HEK293 (cell line): ENCODE results near the gene EFHC1.

Source experiments
- CTCF ChIA-PET: fragments of 350-600 bp; formaldehyde crosslinking; extraction: SDS; loops from one replicate; lab custom pipeline; 2021; ENCODE audit warnings: antibody characterized with exemption; lab: Yijun Ruan, JAX
- POLR2A ChIA-PET: fragments of 300-600 bp; formaldehyde crosslinking; extraction: SDS; loops from one replicate; lab custom pipeline; 2020; ENCODE audit warnings: antibody characterized with exemption, inconsistent platforms; lab: Yijun Ruan, JAX
- H3K27ac ChIP-seq: fragments of 200-500 bp; sonication (Bioruptor generic); 2 replicates; pipeline ENCODE4 v1.5.1; 2014; ENCODE audit warnings: low read depth, low read length, control low read depth, inconsistent platforms; ENCODE audit errors: extremely low read depth
- H3K36me3 ChIP-seq, 2 experiments: fragments of 200-500 bp in 1 of 2; sonication (Bioruptor generic) in 1 of 2; 1 replicate in 1 of 2; 2 replicates in 1 of 2; pipeline ENCODE4 v1.5.1; 2014 to 2017; ENCODE audit warnings: inconsistent platforms in 2 of 2, low read length in 2 of 2; ENCODE audit not compliant: control insufficient read depth in 2 of 2, insufficient read depth in 1 of 2
- H3K4me1 ChIP-seq: fragments of 200-500 bp; sonication (Bioruptor generic); 2 replicates; pipeline ENCODE4 v1.5.1; 2014; ENCODE audit warnings: mild to moderate bottlenecking, low read length, inconsistent platforms; ENCODE audit not compliant: control insufficient read depth, insufficient read depth
- H3K4me3 ChIP-seq: 2 replicates; pipeline ENCODE4 v1.5.1; 2011; ENCODE audit warnings: low read depth, mild to moderate bottlenecking, control low read depth, low read length, moderate library complexity
- H3K9me3 ChIP-seq: fragments of 200-500 bp; sonication (Bioruptor generic); 2 replicates; pipeline ENCODE4 v1.5.1; 2014; ENCODE audit warnings: low read depth, low read length, inconsistent platforms; ENCODE audit not compliant: control insufficient read depth, insufficient read depth
- FEZF1 ChIP-seq: fragments of 450-650 bp; formaldehyde crosslinking; IDR thresholded peaks from 2 replicates; pipeline ENCODE4 v1.5.1; 2016; ENCODE audit warnings: missing biosample characterization, missing genetic modification characterization
- MEIS1 ChIP-seq: sonication (generic); formaldehyde crosslinking; IDR thresholded peaks from 2 replicates; pipeline ENCODE4 v1.8.1; 2022; ENCODE audit warnings: missing genetic modification reagents, mild to moderate bottlenecking, borderline replicate concordance
- MZF1 ChIP-seq: fragments of 450-650 bp; formaldehyde crosslinking; IDR thresholded peaks from 2 replicates; pipeline ENCODE4 v1.5.1; 2017; ENCODE audit warnings: missing biosample characterization, missing genetic modification characterization, borderline replicate concordance
- OSR2 ChIP-seq: fragments of 450-650 bp; formaldehyde crosslinking; IDR thresholded peaks from 2 replicates; pipeline ENCODE4 v1.5.1; 2016; ENCODE audit warnings: missing biosample characterization, missing genetic modification characterization
- PRDM1 ChIP-seq: fragments of 450-650 bp; formaldehyde crosslinking; IDR thresholded peaks from 2 replicates; pipeline ENCODE4; 2016; ENCODE audit warnings: missing biosample characterization, missing genetic modification characterization
- SCRT2 ChIP-seq: fragments of 450-650 bp; formaldehyde crosslinking; IDR thresholded peaks from 2 replicates; pipeline ENCODE4 v1.5.1; 2016; ENCODE audit warnings: missing biosample characterization, missing genetic modification characterization
- SP7 ChIP-seq: fragments of 450-650 bp; formaldehyde crosslinking; IDR thresholded peaks from 2 replicates; pipeline ENCODE4 v1.5.1; 2016; ENCODE audit warnings: missing biosample characterization, missing genetic modification characterization
- ZBTB20 ChIP-seq: fragments of 450-650 bp; formaldehyde crosslinking; IDR thresholded peaks from 2 replicates; pipeline ENCODE4 v1.5.1; 2016; ENCODE audit warnings: missing biosample characterization, missing genetic modification characterization
- ZNF146 ChIP-seq: fragments of 450-650 bp; formaldehyde crosslinking; IDR thresholded peaks from 2 replicates; pipeline ENCODE4 v1.5.1; 2016; ENCODE audit warnings: missing biosample characterization, missing genetic modification characterization
- ZNF335 ChIP-seq: fragments of 450-650 bp; formaldehyde crosslinking; conservative IDR thresholded peaks from 2 replicates; pipeline ENCODE4 v1.5.1; 2016; ENCODE audit warnings: missing biosample characterization, missing genetic modification characterization
- ZNF426 ChIP-seq: fragments of 450-650 bp; formaldehyde crosslinking; IDR thresholded peaks from 2 replicates; pipeline ENCODE4 v1.5.1; 2017; ENCODE audit warnings: missing biosample characterization, missing genetic modification characterization, mild to moderate bottlenecking, inconsistent platforms, moderate library complexity
- ZNF560 ChIP-seq: fragments of 450-650 bp; formaldehyde crosslinking; IDR thresholded peaks from 2 replicates; pipeline ENCODE4 v1.5.1; 2017; ENCODE audit warnings: missing biosample characterization, missing genetic modification characterization, borderline replicate concordance
- ZNF623 ChIP-seq: fragments of 450-650 bp; formaldehyde crosslinking; IDR thresholded peaks from 2 replicates; pipeline ENCODE4 v1.5.1; 2016; ENCODE audit warnings: missing biosample characterization, missing genetic modification characterization
- ZNF654 ChIP-seq: fragments of 450-650 bp; formaldehyde crosslinking; IDR thresholded peaks from 2 replicates; pipeline ENCODE4 v1.5.1; 2016; ENCODE audit warnings: low read depth, missing biosample characterization, missing genetic modification characterization
- ZSCAN30 ChIP-seq: fragments of 450-650 bp; IDR thresholded peaks from 2 replicates; pipeline ENCODE4 v1.5.1; 2018; ENCODE audit warnings: missing biosample characterization, mild to moderate bottlenecking, missing genetic modification characterization, moderate library complexity
- ZXDB ChIP-seq: fragments of 450-650 bp; formaldehyde crosslinking; IDR thresholded peaks from 2 replicates; pipeline ENCODE4 v1.5.1; 2016; ENCODE audit warnings: missing biosample characterization, missing genetic modification characterization
- TF ChIP-seq, protein P1 (sequence below): fragments of 450-650 bp; formaldehyde crosslinking; IDR thresholded peaks from 2 replicates; pipeline ENCODE4 v1.5.1; 2016; ENCODE audit warnings: missing biosample characterization, missing genetic modification characterization
- TF ChIP-seq, protein P2 (sequence below): fragments of 450-650 bp; formaldehyde crosslinking; IDR thresholded peaks from 2 replicates; pipeline ENCODE4 v1.5.1; 2016; ENCODE audit warnings: missing biosample characterization, missing genetic modification characterization

Gene EFHC1

DNA sequence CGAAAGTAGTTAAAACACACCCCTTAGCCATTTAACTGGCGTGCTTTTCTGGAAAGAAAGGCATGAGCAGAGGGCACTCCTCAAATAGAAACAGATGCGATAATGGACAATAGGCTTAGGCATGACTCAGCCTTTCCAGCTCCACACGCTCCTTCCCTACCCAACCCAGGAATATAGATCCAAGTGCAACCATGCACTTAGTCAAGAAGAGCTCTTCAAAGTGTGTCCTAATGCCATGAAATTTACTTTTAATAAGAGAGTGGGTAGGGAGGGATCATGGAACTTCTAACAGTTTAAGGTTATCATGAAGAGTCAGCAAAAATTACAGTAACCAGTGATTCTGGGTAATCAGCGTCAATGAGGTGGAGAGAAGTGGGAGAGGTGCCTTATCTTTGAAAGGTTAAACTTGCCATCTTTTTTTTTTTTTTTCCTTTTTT lies 2.4 kb upstream of the EFHC1 start:
- Histone ChIP-seq H3K9me3 (no peaks in the 10 kb centered on the region), H3K36me3 (no peaks in the 10 kb centered on the region), H3K27ac (no peak overlapping the region), H3K4me1 (0 out of 2 replicates have a peak, but pooled peaks cover 3% of the 10 kb centered on the region), H3K4me3 (no peak overlapping the region)
- ChIA-PET POLR2A (no interaction called here), CTCF (interaction anchor here (0.6 to 8.2 kb wide), 21 partner anchors 10 to 910 kb away, joined by 3 to 104 read pairs (median 7); no protein-coding TSS in a partner anchor)
- TF ChIP-seq ZNF335 (0 out of 2 replicates have a peak, but pooled peaks have one; percentile 10), SP7 (tag by site-specific recombination) (0 out of 2 replicates have a peak, but pooled peaks have one; percentile 9), ZNF560 (tag by site-specific recombination) (no peak)
- TF ChIP-seq, protein P1, sequence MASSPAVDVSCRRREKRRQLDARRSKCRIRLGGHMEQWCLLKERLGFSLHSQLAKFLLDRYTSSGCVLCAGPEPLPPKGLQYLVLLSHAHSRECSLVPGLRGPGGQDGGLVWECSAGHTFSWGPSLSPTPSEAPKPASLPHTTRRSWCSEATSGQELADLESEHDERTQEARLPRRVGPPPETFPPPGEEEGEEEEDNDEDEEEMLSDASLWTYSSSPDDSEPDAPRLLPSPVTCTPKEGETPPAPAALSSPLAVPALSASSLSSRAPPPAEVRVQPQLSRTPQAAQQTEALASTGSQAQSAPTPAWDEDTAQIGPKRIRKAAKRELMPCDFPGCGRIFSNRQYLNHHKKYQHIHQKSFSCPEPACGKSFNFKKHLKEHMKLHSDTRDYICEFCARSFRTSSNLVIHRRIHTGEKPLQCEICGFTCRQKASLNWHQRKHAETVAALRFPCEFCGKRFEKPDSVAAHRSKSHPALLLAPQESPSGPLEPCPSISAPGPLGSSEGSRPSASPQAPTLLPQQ = no peak

DNA sequence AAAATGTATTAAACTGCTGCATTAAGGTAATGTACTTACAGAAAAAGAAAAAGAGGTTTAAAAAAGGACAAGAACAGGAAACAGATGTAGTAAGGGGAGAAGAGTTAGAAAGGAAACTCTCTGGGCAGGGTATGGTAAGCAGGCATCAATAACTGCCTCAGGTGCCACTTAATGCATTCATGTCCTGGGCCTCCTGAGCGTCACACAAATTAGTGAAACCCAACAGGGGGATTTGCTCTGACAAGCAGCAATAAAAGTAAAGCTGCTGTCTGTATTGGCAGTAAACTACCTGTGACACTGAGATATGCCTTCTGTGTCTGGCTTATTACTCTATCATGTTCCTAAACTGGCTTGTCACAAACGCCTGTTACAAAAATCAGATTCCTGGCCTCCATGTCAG lies 1.5 kb upstream of the EFHC1 start:
- no peak overlapping the region for H3K4me3 ChIP-seq
- H3K36me3 ChIP-seq = no peaks in the 10 kb centered on the region
- POLR2A ChIA-PET = interaction anchor here (0.6 to 2.5 kb wide), 9 partner anchors 57 to 247 kb away, joined by 3 to 10 read pairs (median 7); partner anchors contain the start of gene PAQR8
- 0 out of 2 replicates have a peak, but pooled peaks cover 3% of the 10 kb centered on the region for H3K4me1 ChIP-seq
- CTCF ChIA-PET = interaction anchor here (0.6 to 8.2 kb wide), 15 partner anchors 11 to 1066 kb away, joined by 3 to 104 read pairs (median 5); partner anchors contain the start of gene TRAM2
- H3K9me3 ChIP-seq = no peaks in the 10 kb centered on the region
- TF ChIP-seq ZXDB (no peak), ZNF623 (tag by site-specific recombination) (no peak), OSR2 (tag by site-specific recombination) (peak; percentile 80), ZNF146 (tag by site-specific recombination) (no peak), ZNF654 (tag by site-specific recombination) (no peak), ZBTB20 (tag by site-specific recombination) (peak; percentile 40; the same call in 1 of the 2 replicates), MEIS1 (no peak), PRDM1 (no peak), MZF1 (tag by site-specific recombination) (no peak), ZSCAN30 (no peak), SCRT2 (tag by site-specific recombination) (0 out of 2 replicates have a peak, but pooled peaks have one; percentile 37), FEZF1 (peak; percentile 54; the same call in 1 of the 2 replicates), ZNF426 (tag by site-specific recombination) (no peak)
- TF ChIP-seq, protein P2, sequence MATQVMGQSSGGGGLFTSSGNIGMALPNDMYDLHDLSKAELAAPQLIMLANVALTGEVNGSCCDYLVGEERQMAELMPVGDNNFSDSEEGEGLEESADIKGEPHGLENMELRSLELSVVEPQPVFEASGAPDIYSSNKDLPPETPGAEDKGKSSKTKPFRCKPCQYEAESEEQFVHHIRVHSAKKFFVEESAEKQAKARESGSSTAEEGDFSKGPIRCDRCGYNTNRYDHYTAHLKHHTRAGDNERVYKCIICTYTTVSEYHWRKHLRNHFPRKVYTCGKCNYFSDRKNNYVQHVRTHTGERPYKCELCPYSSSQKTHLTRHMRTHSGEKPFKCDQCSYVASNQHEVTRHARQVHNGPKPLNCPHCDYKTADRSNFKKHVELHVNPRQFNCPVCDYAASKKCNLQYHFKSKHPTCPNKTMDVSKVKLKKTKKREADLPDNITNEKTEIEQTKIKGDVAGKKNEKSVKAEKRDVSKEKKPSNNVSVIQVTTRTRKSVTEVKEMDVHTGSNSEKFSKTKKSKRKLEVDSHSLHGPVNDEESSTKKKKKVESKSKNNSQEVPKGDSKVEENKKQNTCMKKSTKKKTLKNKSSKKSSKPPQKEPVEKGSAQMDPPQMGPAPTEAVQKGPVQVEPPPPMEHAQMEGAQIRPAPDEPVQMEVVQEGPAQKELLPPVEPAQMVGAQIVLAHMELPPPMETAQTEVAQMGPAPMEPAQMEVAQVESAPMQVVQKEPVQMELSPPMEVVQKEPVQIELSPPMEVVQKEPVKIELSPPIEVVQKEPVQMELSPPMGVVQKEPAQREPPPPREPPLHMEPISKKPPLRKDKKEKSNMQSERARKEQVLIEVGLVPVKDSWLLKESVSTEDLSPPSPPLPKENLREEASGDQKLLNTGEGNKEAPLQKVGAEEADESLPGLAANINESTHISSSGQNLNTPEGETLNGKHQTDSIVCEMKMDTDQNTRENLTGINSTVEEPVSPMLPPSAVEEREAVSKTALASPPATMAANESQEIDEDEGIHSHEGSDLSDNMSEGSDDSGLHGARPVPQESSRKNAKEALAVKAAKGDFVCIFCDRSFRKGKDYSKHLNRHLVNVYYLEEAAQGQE (tag by site-specific recombination) = no peak
- TF ChIP-seq, all 188 proteins: peak for 4
- H3K27ac ChIP-seq = no peak overlapping the region
